ENCODE data around the gene ITGAV. TPM values are rescaled to one million over a fixed set of nuclear protein-coding genes. Genes with fewer than 3 reads are reported as not detected.

The ITGAV gene
- total RNA-seq, 1 donor from 2014 or later = 124 TPM

DNA sequence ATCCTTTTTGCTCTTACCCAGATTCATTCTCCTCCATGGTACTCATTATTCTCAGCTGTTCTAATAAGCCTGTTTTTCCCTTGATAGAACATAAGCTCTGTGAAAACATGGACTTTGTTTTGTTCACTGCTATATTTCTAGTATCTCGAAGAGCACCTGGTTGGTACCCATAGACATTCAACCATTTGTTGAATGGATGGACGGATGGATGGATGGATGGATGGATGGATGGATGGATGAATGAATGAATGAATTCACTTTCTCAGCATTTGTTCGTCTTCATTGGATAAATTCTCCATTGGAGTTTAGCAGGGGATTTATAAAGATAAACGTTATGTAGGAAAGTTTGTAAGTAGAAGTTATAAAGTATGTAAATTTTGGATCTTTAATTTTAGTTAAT lies 106.9 kb downstream of the ITGAV start:
- intact Hi-C loops (cut with DNase I) = no loop called here
- DNase-seq = no peak
- no peak for ATAC-seq (ENCODE audit: poor library complexity)

DNA sequence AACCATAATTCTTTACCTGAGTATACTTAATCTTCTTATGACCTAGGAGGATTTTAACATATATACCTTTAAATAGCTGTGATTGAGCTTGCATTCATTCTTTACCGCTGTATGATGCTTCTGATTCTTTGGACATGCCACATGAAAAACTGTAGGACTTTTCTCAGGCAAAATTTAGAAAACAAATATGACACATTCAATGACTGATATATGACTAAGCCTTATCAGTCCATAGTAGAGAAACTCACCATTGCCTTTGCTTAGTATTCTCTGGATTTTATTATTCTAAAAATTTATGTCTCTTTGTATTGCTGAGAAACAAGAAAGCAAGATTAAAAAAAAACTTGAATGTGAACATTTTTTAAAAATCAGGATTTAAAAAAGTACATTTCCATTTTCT lies 107.7 kb downstream of the ITGAV start:
- ATAC-seq (ENCODE audit: poor library complexity) = no peak
- no peak for DNase-seq
- intact Hi-C loops (cut with DNase I) = no loop called here

- DNase-seq (no peak), ATAC-seq (ENCODE audit: poor library complexity) (no peak)
- intact Hi-C loops (cut with DNase I) = no loop called here
These were observed 109.9 kb downstream of the ITGAV start for GRCh38 chr2:186699742-186700141.

DNA sequence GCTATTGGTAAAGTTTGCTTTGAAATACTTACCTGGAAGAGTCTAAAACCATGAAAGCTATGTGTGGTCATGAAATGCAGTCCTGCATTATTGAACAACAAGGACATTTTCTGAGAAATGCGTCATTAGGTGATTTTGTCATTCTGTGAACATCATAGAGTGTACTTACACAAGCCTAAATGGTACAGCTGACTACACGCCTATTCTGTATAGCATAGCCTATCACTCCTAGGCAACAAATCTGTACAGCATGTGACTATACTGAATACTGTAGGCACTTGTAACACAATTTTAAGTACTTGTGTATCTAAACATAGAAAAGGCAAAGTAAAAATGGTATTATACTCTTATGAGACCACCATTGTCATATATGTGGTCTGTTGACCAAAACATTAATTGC lies 112.2 kb downstream of the ITGAV start:
- ATAC-seq (ENCODE audit: poor library complexity) = no peak
- intact Hi-C loops (cut with DNase I) = no loop called here

GRCh38 chr2:186702501-186702900 lies 112.6 kb downstream of the ITGAV start:
- DNase-seq (no peak), ATAC-seq (ENCODE audit: poor library complexity) (no peak)
- intact Hi-C loops (cut with DNase I) = no loop called here

More for the DNA sequence above, 112.2 kb downstream of the ITGAV start:
- DNase-seq = no peak

DNA sequence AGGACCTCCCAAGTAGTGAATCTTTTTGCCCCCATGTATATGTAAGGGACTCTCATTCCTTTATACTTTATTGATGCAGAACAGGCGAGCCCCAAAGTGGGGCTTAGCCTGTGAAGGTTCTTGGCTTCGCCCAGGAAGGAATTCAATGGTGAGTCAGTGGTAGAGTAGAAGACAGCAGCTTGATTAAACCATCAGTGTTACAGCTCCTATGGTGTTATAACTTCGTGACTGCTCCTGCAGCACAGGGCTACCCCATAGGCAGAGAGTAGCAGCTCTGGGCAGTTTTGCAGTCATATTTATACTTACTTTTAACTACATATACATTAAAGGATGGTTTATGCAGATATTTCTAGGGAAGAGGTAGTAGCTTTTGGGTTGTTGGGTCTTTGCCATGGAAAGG lies 115.0 kb downstream of the ITGAV start:
- DNase-seq (no peak), ATAC-seq (ENCODE audit: poor library complexity) (no peak)
- intact Hi-C loops (cut with DNase I) = no loop called here

GRCh38 chr2:186709529-186710450 lies 119.9 kb downstream of the ITGAV start:
- intact Hi-C loops (cut with DNase I) = no loop called here
- ATAC-seq (ENCODE audit: poor library complexity) (no peak), DNase-seq (no peak)

- no peak for DNase-seq
- no peak for ATAC-seq (ENCODE audit: poor library complexity)
- intact Hi-C loops (cut with DNase I) = no loop called here
These were observed 123.8 kb downstream of the ITGAV start for GRCh38 chr2:186713691-186714090.

DNA sequence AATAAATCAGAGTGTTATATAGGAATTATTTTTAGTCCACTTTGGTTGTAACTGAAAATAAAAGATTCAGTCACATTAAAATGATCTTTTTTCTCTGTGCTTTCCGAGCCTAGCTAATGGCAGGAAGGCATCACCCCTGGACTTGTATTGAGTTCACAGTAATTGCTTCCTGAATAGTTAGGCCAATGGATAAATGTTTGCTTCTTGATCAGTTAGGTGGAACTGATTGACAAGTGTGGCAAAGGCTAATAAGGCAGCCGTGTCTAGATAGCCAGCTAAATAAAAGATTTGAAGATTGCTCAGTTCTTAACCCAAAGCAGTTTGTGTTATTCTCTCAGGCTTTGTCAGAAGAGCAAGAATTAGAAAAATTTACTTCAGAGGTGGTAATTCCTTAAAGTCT lies 124.8 kb downstream of the ITGAV start:
- intact Hi-C loops (cut with DNase I) = no loop called here
- ATAC-seq (ENCODE audit: poor library complexity) = no peak
- DNase-seq = no peak

DNA sequence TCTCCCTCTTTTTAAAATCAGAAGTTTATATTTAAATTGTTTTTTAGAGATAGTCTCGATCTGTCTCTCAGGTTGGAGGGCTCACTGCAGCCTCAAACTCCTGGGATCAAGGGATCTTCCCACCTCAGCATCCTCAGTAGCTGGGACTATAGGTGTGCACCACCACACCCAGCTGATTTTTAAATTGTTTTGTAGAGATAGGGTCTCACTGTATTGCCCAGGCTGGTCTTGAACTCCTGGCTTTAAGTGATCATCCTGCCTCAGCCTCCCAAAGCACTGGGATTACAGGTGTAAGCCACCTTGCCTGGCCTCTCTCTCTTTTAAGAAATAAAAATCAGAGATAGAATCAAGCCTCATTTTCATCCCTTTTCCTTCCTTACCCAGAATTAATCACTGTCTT lies 126.1 kb downstream of the ITGAV start:
- DNase-seq (no peak), ATAC-seq (ENCODE audit: poor library complexity) (no peak)
- intact Hi-C loops (cut with DNase I) = no loop called here

DNA sequence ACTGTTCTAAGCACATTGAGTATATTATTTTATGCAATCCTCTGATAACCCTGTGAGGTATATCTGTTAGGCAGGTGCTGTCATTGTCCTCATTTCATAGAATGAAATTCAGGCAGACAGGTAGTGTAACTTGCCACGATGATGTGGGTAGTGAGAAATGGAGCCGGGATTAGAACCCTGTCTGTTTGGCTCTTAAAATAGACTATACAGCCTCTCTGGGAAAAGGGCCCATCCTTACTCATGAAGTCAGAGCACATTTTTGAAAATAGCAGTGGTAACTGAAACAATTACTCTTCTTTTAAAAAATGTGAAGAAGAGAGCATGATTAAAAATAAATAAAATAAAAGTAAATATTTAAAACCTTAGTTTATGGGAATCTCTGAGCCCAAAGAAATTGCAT lies 127.0 kb downstream of the ITGAV start:
- DNase-seq (no peak), ATAC-seq (ENCODE audit: poor library complexity) (no peak)
- intact Hi-C loops (cut with DNase I) = no loop called here

- intact Hi-C loops (cut with DNase I) = no loop called here
- DNase-seq (no peak), ATAC-seq (ENCODE audit: poor library complexity) (no peak)
These were observed 127.6 kb downstream of the ITGAV start for GRCh38 chr2:186717320-186718007.

DNA sequence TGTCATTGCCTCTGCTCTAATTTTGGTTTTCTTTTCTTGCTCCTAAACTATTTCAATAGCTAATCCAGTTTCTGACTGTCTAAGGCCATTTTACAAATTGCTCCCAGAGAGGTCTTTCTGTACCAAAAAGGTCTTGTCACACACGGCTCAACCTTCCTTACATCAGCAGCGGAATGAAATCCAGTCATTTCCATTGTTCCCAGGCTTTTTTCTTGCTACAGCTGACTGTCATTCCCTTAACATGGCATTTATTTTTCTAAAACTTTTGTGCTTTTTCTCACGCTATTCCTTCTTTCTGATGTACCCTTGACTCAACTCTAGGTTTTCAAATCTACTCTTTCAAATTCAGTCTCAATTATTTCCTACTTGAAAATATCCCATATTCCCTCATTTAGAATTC lies 128.3 kb downstream of the ITGAV start:
- no peak for ATAC-seq (ENCODE audit: poor library complexity)
- intact Hi-C loops (cut with DNase I) = no loop called here
- DNase-seq = no peak

DNA sequence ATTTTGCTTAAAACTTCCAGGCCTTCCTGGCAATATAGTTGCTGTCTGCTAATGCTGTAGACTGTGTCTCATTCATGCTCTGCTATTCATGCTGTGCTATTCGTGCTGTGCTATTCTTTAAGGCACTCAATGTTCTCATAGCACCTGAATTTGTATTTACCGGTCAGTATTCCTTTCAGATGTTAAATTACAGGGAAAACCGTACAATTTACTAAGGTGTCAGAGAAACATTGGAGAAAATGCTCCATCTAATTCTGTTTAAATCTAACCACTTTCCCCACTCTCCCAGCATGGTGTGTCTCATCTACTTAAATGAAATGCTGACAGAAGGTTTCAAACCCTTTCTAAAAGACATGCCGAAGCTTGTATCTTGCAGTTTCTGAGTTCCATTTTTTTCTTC lies 129.0 kb downstream of the ITGAV start:
- DNase-seq = no peak
- intact Hi-C loops (cut with DNase I) = no loop called here
- no peak for ATAC-seq (ENCODE audit: poor library complexity)

- no peak for ATAC-seq (ENCODE audit: poor library complexity)
- intact Hi-C loops (cut with DNase I) = no loop called here
- DNase-seq = no peak
These were observed 132.1 kb downstream of the ITGAV start for GRCh38 chr2:186721956-186722355.

DNA sequence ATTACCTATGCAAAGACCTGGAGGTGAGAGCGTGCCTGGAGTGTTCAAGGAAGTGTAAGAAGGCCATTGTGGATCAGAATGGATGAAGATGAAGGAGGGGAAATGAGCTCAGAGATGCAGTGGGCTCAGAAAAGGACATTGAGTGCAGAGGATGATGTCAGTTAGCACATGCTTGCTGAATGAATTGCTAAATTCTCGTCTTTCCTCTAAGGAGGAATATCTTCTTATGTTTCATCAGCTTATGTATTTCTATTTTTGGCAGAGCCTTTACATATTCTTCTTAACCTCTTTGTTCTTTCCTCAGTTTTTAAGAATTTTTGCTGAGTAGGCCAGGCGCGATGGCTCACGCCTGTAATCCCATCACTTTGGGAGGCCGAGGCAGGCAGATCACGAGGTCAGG lies 134.9 kb downstream of the ITGAV start:
- DNase-seq = no peak
- intact Hi-C loops (cut with DNase I) = no loop called here
- ATAC-seq (ENCODE audit: poor library complexity) = no peak

DNA sequence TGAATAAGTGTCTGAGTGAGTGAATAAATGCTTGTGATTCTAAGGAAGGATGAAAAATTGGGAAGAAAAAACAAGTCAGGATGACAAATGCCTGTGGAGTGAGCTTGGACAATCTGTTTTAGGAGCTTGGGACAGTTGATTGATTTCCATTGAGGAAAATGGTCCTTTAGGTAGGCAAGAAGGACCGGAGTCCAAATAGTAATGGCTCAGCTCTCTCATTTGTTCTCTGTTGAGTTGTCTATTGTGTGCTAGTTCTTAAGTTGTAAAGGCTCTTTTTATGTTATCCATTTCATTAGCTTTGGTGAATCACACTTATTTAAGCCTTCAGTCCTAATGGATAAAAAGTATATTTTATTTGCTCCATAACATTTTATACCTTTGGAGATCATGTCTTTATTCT lies 135.9 kb downstream of the ITGAV start:
- intact Hi-C loops (cut with DNase I) = no loop called here
- ATAC-seq (ENCODE audit: poor library complexity) = no peak
- no peak for DNase-seq

GRCh38 chr2:186726938-186727337 lies 137.1 kb downstream of the ITGAV start:
- no peak for DNase-seq
- intact Hi-C loops (cut with DNase I) = no loop called here
- no peak for ATAC-seq (ENCODE audit: poor library complexity)

DNA sequence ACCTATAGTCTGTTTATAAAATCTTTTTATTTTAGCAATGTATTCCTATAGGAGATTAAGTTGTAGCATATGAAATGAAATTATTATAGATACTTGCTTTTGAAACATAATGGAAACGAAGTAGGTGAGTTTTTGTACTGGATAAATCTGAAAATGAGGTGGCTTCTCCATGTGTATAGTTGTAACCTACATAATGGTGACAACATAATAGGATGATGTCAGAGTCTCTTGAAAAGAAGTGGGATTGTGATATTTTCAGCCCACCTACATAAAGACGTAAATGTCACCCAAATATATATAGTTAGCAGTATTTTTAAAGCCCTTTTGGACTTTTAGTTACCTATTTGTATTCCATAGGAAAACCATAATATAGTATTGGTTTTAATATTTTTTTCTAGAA lies 138.8 kb downstream of the ITGAV start:
- DNase-seq (no peak), ATAC-seq (ENCODE audit: poor library complexity) (no peak)
- intact Hi-C loops (cut with DNase I) = no loop called here

All from Right ventricle myocardium superior (tissue), 1 donor.